Fibroblast of lung (primary cell): ENCODE data around the gene KLHL29. TPM values are rescaled to one million over a fixed set of nuclear protein-coding genes. Genes with fewer than 3 reads are reported as not detected.

ENCODE experiments used
- DNase-seq, 2 donors: peaks; one replicate each; pipeline versions ENCODE4 v3.0.0 to v3.0.0-alpha.2; 2010; ENCODE audit warnings: low read depth in 2 of 2
- H2AFZ ChIP-seq: 2 replicates; pipeline ENCODE4 v1.5.1; 2012; ENCODE audit warnings: low read length, control low read depth, inconsistent platforms
- H3K27ac ChIP-seq: 2 replicates; pipeline ENCODE4 v1.5.1; 2011; ENCODE audit warnings: low read length, control low read depth; ENCODE audit not compliant: insufficient read depth
- H3K27me3 ChIP-seq: 2 replicates; pipeline ENCODE4 v1.5.1; 2011; ENCODE audit warnings: mild to moderate bottlenecking, low read length; ENCODE audit not compliant: control insufficient read depth, insufficient read depth
- H3K36me3 ChIP-seq: 2 replicates; pipeline ENCODE4 v1.5.1; 2011; ENCODE audit warnings: low read length; ENCODE audit not compliant: control insufficient read depth, insufficient read depth
- H3K4me1 ChIP-seq: 2 replicates; pipeline ENCODE4 v1.5.1; 2011; ENCODE audit warnings: low read length; ENCODE audit not compliant: control insufficient read depth, insufficient read depth; ENCODE audit errors: extremely low read depth
- H3K4me2 ChIP-seq: 2 replicates; pipeline ENCODE4 v1.5.1; 2011; ENCODE audit warnings: low read length, control low read depth; ENCODE audit not compliant: insufficient read depth; ENCODE audit errors: extremely low read depth
- H3K4me3 ChIP-seq, 4 experiments: fragments of 200-600 bp in 1 of 4; sonication (generic) in 1 of 4; replicated peaks in 1 of 4; 2 replicates each; pipeline ENCODE4 v1.5.1; 2011 to 2016; ENCODE audit warnings: low read length in 4 of 4, low read depth in 3 of 4, mild to moderate bottlenecking in 3 of 4, control low read depth in 2 of 4, inconsistent platforms in 1 of 4, mixed read lengths in 1 of 4; ENCODE audit not compliant: insufficient read depth in 1 of 4; ENCODE audit errors: control extremely low read depth in 1 of 4
- H3K79me2 ChIP-seq: 2 replicates; pipeline ENCODE4 v1.5.1; 2012; ENCODE audit warnings: mild to moderate bottlenecking, low read length, inconsistent platforms; ENCODE audit not compliant: control insufficient read depth, insufficient read depth
- H3K9ac ChIP-seq: 2 replicates; pipeline ENCODE4 v1.5.1; 2011; ENCODE audit warnings: mild to moderate bottlenecking, low read length, control low read depth; ENCODE audit not compliant: insufficient read depth
- H3K9me3 ChIP-seq: 2 replicates; pipeline ENCODE4 v1.5.1; 2012; ENCODE audit warnings: low read depth, low read length; ENCODE audit not compliant: control insufficient read depth, insufficient read depth
- H4K20me1 ChIP-seq: 2 replicates; pipeline ENCODE4 v1.5.1; 2011; ENCODE audit warnings: low read length; ENCODE audit not compliant: control insufficient read depth, insufficient read depth; ENCODE audit errors: extremely low read depth
- EZH2 ChIP-seq: IDR thresholded peaks from 2 replicates; pipeline ENCODE4 v1.5.1; 2012; ENCODE audit warnings: low read length, control low read depth, mild to moderate bottlenecking; ENCODE audit errors: missing control alignments
- polyA plus RNA-seq, 2 donors: library from polyadenylated mRNA; depleted of rRNA in 1 of 2; stranded (reverse) in 1 of 2; unstranded in 1 of 2; fragments of >200 nt; gene quantifications; 2 replicates each; pipeline ENCODE4 v1.2.1, GENCODE V29; 2011 to 2012; ENCODE audit warnings: missing spikeins in 1 of 2
- total RNA-seq: library from RNA; depleted of rRNA; stranded (reverse); fragments of >200 nt; gene quantifications from 2 replicates; pipeline ENCODE4 v1.2.1, GENCODE V29; 2014
- TF ChIP-seq, protein P1 (sequence below), 2 donors: IDR thresholded peaks in 1 of 2; conservative IDR thresholded peaks in 1 of 2; 1 replicate in 1 of 2; 2 replicates in 1 of 2; pipeline ENCODE4 v1.5.1; 2011 to 2012; ENCODE audit warnings: low read length in 2 of 2, control low read depth in 1 of 2, inconsistent platforms in 1 of 2, low read depth in 1 of 2, mild to moderate bottlenecking in 1 of 2

Gene KLHL29
- total and polyA plus RNA-seq, 2 donors (not counting 1 experiment from before 2014, with no cell fraction given) = 7.1 to 7.9 TPM

DNA sequence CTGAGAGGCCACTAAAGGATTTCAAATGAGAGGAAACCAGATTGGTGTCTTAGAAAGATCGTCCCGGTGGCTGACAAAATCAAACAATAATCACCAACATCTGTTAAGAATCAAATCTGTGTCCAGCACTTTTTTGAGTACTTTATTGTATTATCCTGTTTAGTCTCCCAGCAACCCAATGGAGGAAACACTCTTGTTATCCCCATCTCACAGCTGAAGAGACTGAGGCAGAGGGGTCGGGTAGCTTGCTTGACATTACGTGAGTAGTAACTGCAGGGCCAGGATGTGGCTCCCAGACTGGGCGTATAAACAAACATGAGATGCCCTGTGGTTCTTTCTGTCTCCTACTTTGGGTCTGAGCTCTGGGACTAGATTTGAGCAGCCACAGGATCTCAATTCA, 76.0 kb downstream of the KLHL29 start:
- Histone ChIP-seq H2AFZ (no peak overlapping the region), H3K4me2 (no peak overlapping the region), H3K79me2 (no peaks in the 10 kb centered on the region), H3K4me1 (peaks cover 3% of the 10 kb centered on the region), H3K4me3 (no peak overlapping the region), H3K27ac (no peak overlapping the region), H3K36me3 (no peaks in the 10 kb centered on the region), H4K20me1 (no peaks in the 10 kb centered on the region), H3K9me3 (no peaks in the 10 kb centered on the region), H3K27me3 (no peaks in the 10 kb centered on the region), H3K9ac (no peak overlapping the region)
- DNase-seq = no peak
- no peak for TF ChIP-seq EZH2
- TF ChIP-seq, protein P1, sequence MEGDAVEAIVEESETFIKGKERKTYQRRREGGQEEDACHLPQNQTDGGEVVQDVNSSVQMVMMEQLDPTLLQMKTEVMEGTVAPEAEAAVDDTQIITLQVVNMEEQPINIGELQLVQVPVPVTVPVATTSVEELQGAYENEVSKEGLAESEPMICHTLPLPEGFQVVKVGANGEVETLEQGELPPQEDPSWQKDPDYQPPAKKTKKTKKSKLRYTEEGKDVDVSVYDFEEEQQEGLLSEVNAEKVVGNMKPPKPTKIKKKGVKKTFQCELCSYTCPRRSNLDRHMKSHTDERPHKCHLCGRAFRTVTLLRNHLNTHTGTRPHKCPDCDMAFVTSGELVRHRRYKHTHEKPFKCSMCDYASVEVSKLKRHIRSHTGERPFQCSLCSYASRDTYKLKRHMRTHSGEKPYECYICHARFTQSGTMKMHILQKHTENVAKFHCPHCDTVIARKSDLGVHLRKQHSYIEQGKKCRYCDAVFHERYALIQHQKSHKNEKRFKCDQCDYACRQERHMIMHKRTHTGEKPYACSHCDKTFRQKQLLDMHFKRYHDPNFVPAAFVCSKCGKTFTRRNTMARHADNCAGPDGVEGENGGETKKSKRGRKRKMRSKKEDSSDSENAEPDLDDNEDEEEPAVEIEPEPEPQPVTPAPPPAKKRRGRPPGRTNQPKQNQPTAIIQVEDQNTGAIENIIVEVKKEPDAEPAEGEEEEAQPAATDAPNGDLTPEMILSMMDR (conservative IDR thresholded peaks at IDR 0.05 in 1 of 2, IDR thresholded peaks at IDR 0.05 in 1 of 2; ENCODE audit: low read depth in 1 of 2, low read length in 2 of 2) = no peak

DNA sequence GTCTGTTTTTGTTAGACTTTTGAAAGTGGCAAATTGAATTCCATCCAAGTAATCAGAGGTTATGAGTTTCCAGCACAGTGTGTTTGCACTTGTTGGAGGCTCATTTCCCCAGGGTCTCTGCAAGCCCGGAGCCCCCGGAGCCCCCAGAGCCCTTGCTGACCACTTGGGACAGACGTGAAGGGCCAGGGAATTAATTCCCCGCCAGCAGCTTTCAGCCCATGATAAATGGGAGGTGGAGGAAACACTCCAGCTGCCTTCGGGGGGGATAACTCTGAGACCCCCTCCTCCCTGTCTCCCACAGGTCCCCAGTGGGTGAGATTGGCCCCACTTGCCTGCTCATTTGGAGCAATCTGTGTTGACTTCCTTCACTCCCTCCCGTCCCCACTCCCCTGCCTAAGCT, 79.2 kb downstream of the KLHL29 start:
- Histone ChIP-seq H4K20me1 (no peaks in the 10 kb centered on the region), H3K79me2 (no peaks in the 10 kb centered on the region), H3K4me1 (no peaks in the 10 kb centered on the region), H2AFZ (no peak overlapping the region), H3K4me3 (no peak overlapping the region), H3K36me3 (no peaks in the 10 kb centered on the region), H3K9ac (no peak overlapping the region), H3K4me2 (no peak overlapping the region), H3K27me3 (no peaks in the 10 kb centered on the region), H3K9me3 (no peaks in the 10 kb centered on the region), H3K27ac (no peak overlapping the region)
- no peak for TF ChIP-seq EZH2
- TF ChIP-seq, protein P1 (conservative IDR thresholded peaks at IDR 0.05 in 1 of 2, IDR thresholded peaks at IDR 0.05 in 1 of 2; ENCODE audit: low read depth in 1 of 2, low read length in 2 of 2) = no peak
- DNase-seq = no peak

DNA sequence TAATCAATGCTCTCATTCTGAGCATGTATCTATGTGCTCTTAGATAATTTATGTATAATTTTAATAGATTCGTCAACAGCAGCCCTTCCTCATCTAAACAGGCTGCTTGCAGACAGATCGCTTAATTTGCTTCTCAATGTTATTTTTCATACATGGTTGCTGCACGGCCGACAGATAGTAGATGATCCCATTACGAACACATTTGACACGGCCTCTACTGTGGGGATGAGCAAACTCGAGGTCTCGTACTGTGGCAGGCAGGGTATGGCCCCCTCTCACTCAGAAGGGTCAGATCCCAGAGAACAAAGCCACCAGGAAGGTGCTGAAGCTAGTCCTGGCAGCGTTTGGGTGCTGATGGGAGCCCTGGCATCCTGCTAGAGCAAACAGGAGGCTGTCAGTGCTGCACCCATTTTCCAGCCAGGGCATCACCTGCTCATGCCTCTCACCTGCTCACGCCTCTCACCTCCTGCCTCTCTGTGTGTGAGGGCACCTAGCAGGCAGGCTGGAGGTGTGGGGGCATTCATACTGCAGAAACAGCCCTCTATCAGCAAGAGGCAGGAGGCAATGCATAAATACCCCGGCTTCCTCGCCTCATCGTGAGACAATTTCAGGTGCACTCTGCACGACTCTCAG, 80.0 kb downstream of the KLHL29 start:
- H3K27ac ChIP-seq = no peak overlapping the region
- H3K9ac ChIP-seq = no peak overlapping the region
- no peak overlapping the region for H3K4me2 ChIP-seq
- H4K20me1 ChIP-seq = no peaks in the 10 kb centered on the region
- no peak overlapping the region for H3K4me3 ChIP-seq
- no peaks in the 10 kb centered on the region for H3K9me3 ChIP-seq
- no peak overlapping the region for H2AFZ ChIP-seq
- H3K27me3 ChIP-seq = no peaks in the 10 kb centered on the region
- no peaks in the 10 kb centered on the region for H3K36me3 ChIP-seq
- H3K4me1 ChIP-seq = no peaks in the 10 kb centered on the region
- TF ChIP-seq EZH2 = no peak
- TF ChIP-seq, protein P1 (conservative IDR thresholded peaks at IDR 0.05 in 1 of 2, IDR thresholded peaks at IDR 0.05 in 1 of 2; ENCODE audit: low read depth in 1 of 2, low read length in 2 of 2) = no peak
- DNase-seq = no peak
- no peaks in the 10 kb centered on the region for H3K79me2 ChIP-seq
